ENCODE measurements around the gene S1PR5. TPM values are rescaled to one million over a fixed set of nuclear protein-coding genes. Genes with fewer than 3 reads are reported as not detected.

The S1PR5 gene
- total RNA-seq, 2 donors from 2014 or later: 1.2 to 5.1 TPM

- H3K9me3 ChIP-seq (ENCODE audit: control insufficient read depth, low read length): no peaks in the 10 kb centered on the region
- Mint-ChIP-seq H3K27ac (peak overlapping the region; percentile 90), H3K9me3 (no peaks in the 10 kb centered on the region), H3K36me3 (ENCODE audit: low read depth) (peaks cover 37% of the 10 kb centered on the region), H3K4me1 (peaks cover 13% of the 10 kb centered on the region), H3K4me3 (peak overlapping the region; percentile 80), H3K27me3 (ENCODE audit: insufficient read depth) (no peaks in the 10 kb centered on the region)
- no peak overlapping the region for H3K4me3 ChIP-seq (ENCODE audit: low read length)
- H3K36me3 ChIP-seq (ENCODE audit: control insufficient read depth, insufficient read depth, low read length): peaks cover 31% of the 10 kb centered on the region
- 93 to 94% methylated on average over 15 to 24 of the region's 24 CpGs for WGBS, 2 experiments (ENCODE audit: insufficient coverage in 1 of 2, insufficient read length in 1 of 2)
- no peak overlapping the region for H3K9ac ChIP-seq (ENCODE audit: extremely low read depth, low read length, poor library complexity, severe bottlenecking)
- no peaks in the 10 kb centered on the region for H3K27me3 ChIP-seq (ENCODE audit: control insufficient read depth, insufficient read depth, low read length, poor library complexity, severe bottlenecking)
- TF ChIP-seq CTCF (conservative IDR thresholded peaks at IDR 0.05): no peak
- H3K27ac ChIP-seq (ENCODE audit: low read depth, low read length): no peak overlapping the region
- no peaks in the 10 kb centered on the region for H3K4me1 ChIP-seq (ENCODE audit: control insufficient read depth, insufficient read depth, low read length)
- DNase-seq: peak; percentile 77
Observed at GRCh38 chr19:10499550-10500246, 17.5 kb downstream of the S1PR5 start.

DNA sequence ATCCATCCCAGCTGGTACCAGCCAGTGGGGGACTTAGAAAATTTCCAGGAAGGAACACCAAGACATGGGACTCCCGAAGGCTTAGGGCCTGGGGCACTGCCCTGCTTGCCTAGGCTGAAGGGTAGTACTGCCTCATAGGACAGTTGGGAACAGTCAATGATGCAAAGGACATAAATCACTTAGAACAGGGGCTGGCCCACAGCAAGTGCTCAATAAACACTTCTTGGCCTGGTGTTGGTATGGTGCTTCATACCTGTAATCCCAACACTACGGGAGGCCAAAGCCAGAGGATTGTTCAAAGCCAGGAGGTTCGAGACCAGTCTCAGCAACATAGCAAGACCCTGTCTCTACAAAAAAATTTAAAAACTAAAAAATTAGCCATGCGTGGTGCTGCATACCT, 19.9 kb downstream of the S1PR5 start:
- H3K36me3 ChIP-seq (ENCODE audit: control insufficient read depth, insufficient read depth, low read length): peaks cover 40% of the 10 kb centered on the region
- H3K27me3 ChIP-seq (ENCODE audit: control insufficient read depth, insufficient read depth, low read length, poor library complexity, severe bottlenecking): no peaks in the 10 kb centered on the region
- H3K27ac ChIP-seq (ENCODE audit: low read depth, low read length): no peak overlapping the region
- Mint-ChIP-seq H3K4me1 (peaks cover 13% of the 10 kb centered on the region), H3K9me3 (no peaks in the 10 kb centered on the region), H3K36me3 (ENCODE audit: low read depth) (peaks cover 50% of the 10 kb centered on the region), H3K27ac (no peak overlapping the region), H3K4me3 (no peak overlapping the region), H3K27me3 (ENCODE audit: insufficient read depth) (no peaks in the 10 kb centered on the region)
- 97 to 100% methylated on average over 4 of the region's 4 CpGs for WGBS, 2 experiments (ENCODE audit: insufficient coverage in 1 of 2, insufficient read length in 1 of 2)
- H3K4me3 ChIP-seq (ENCODE audit: low read length): no peak overlapping the region
- no peaks in the 10 kb centered on the region for H3K4me1 ChIP-seq (ENCODE audit: control insufficient read depth, insufficient read depth, low read length)
- no peak for DNase-seq
- TF ChIP-seq CTCF (conservative IDR thresholded peaks at IDR 0.05): no peak
- H3K9me3 ChIP-seq (ENCODE audit: control insufficient read depth, low read length): no peaks in the 10 kb centered on the region
- H3K9ac ChIP-seq (ENCODE audit: extremely low read depth, low read length, poor library complexity, severe bottlenecking): no peak overlapping the region

GRCh38 chr19:10491472-10492047, 25.7 kb downstream of the S1PR5 start:
- H3K4me1 Mint-ChIP-seq: no peaks in the 10 kb centered on the region
- H3K27me3 Mint-ChIP-seq (ENCODE audit: insufficient read depth): no peaks in the 10 kb centered on the region
- Histone ChIP-seq H3K4me1 (ENCODE audit: control insufficient read depth, insufficient read depth, low read length) (no peaks in the 10 kb centered on the region), H3K4me3 (ENCODE audit: low read length) (no peak overlapping the region), H3K27ac (ENCODE audit: low read depth, low read length) (no peak overlapping the region), H3K27me3 (ENCODE audit: control insufficient read depth, insufficient read depth, low read length, poor library complexity, severe bottlenecking) (no peaks in the 10 kb centered on the region), H3K9me3 (ENCODE audit: control insufficient read depth, low read length) (no peaks in the 10 kb centered on the region), H3K9ac (ENCODE audit: extremely low read depth, low read length, poor library complexity, severe bottlenecking) (no peak overlapping the region), H3K36me3 (ENCODE audit: control insufficient read depth, insufficient read depth, low read length) (peaks cover 52% of the 10 kb centered on the region)
- no peak overlapping the region for H3K27ac Mint-ChIP-seq
- H3K4me3 Mint-ChIP-seq: no peak overlapping the region
- DNase-seq: no peak
- TF ChIP-seq CTCF (conservative IDR thresholded peaks at IDR 0.05): no peak
- peaks cover 59% of the 10 kb centered on the region for H3K36me3 Mint-ChIP-seq (ENCODE audit: low read depth)
- no peaks in the 10 kb centered on the region for H3K9me3 Mint-ChIP-seq
- 97 to 98% methylated on average over 23 to 43 of the region's 43 CpGs for WGBS, 2 experiments (ENCODE audit: insufficient coverage in 1 of 2, insufficient read length in 1 of 2)
